Measurements from ENCODE around the gene TFPI.
"Not testable (repeated sequence)": the region's sequence is repeated elsewhere in the genome, so short reads cannot be mapped to it uniquely, and the experiment has no call there.

Gene TFPI

DNA sequence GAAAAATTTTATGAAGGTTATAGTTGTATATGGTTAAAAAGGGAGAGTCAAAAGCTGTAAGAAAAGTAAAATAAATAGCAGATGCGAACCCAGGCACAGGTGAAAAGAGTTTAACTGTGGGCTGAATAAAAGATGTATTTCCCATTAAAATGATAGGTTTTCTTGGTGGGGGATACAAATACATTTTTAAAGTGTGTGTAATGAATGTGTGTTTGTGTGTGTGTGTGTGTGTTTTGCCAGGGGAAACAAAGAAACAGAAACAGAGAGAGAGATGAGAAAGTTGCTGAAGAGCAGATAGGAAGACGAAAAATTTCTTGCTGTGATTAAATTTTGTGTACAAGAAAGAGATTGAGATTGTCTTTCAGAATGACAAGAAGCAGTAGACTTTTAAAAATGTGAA, 12.1 kb downstream of the TFPI start:
- Histone ChIP-seq H3K27ac (ENCODE audit: low read length) (no peak overlapping the region), H3K27me3 (ENCODE audit: control insufficient read depth, insufficient read depth, low read length) (no peaks in the 10 kb centered on the region), H3K9me3 (ENCODE audit: control insufficient read depth, low read depth, low read length) (no peaks in the 10 kb centered on the region), H3K4me3 (ENCODE audit: low read length) (no peak overlapping the region), H3K36me3 (ENCODE audit: control insufficient read depth, low read depth, low read length) (no peaks in the 10 kb centered on the region), H3K9ac (ENCODE audit: low read length) (no peak overlapping the region), H3K4me1 (ENCODE audit: control insufficient read depth, low read depth, low read length) (peaks cover 24% of the 10 kb centered on the region)

DNA sequence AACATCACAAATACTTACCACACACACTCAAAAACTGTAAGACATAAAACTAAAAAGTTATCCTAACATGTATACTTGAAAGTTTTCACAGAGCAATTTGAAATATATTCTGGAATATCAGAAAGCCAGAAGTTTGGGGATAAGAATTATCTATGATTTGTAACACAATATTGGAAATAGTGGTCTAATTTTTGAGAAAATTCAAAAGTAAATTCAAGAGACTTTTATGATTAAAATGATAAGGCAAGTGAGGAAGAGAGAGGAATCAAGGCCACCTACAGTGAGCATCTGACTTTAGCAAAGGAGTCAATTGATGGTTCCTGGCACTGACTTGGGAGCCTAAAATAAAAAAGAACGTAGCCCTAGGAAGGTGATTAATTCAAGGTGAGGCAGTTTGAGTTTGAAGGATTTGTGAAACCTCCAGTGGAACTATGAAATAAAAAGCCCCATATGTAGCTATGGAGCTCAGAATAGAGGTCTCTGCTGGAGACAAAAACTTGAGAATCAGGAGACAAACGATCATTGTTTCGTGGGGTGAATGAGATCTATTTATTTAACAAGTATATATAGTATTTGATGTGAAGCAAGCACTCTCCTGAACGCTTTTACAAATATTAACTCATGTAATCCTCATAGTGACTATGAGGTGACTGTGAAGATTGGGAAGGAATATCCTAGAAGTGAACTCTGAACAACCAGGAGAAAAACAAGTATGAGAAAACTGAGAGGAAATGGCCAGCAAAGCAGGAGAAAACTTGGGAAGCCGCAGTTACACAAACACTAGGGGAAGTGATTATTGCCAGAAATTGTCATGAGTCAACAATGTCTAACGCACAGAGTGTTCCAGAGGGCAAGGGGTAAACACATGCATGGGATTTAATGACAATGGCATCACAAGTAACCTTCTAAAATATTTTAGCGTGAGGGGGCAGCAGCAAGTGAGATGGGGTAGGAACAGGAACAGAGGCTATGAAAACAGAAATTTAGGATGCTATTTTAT, 12.8 kb downstream of the TFPI start:
- H3K9me3 ChIP-seq (ENCODE audit: control insufficient read depth, low read depth, low read length) = no peaks in the 10 kb centered on the region
- H3K9ac ChIP-seq (ENCODE audit: low read length) = no peak overlapping the region
- H3K27me3 ChIP-seq (ENCODE audit: control insufficient read depth, insufficient read depth, low read length) = no peaks in the 10 kb centered on the region
- H3K4me3 ChIP-seq (ENCODE audit: low read length) = no peak overlapping the region
- H3K27ac ChIP-seq (ENCODE audit: low read length) = no peak overlapping the region
- peaks cover 24% of the 10 kb centered on the region for H3K4me1 ChIP-seq (ENCODE audit: control insufficient read depth, low read depth, low read length)
- H3K36me3 ChIP-seq (ENCODE audit: control insufficient read depth, low read depth, low read length) = no peaks in the 10 kb centered on the region

- H3K27me3 ChIP-seq (ENCODE audit: control insufficient read depth, insufficient read depth, low read length); H3K9me3 ChIP-seq (ENCODE audit: control insufficient read depth, low read depth, low read length); H3K27ac ChIP-seq (ENCODE audit: low read length); H3K9ac ChIP-seq (ENCODE audit: low read length); H3K4me1 ChIP-seq (ENCODE audit: control insufficient read depth, low read depth, low read length); H3K4me3 ChIP-seq (ENCODE audit: low read length); H3K36me3 ChIP-seq (ENCODE audit: control insufficient read depth, low read depth, low read length): not testable (repeated sequence)
Measured at GRCh38 chr2:187538222-187538621, 16.0 kb downstream of the TFPI start.

GRCh38 chr2:187535381-187535780, 18.9 kb downstream of the TFPI start:
- H3K4me1 ChIP-seq (ENCODE audit: control insufficient read depth, low read depth, low read length); H3K9ac ChIP-seq (ENCODE audit: low read length); H3K4me3 ChIP-seq (ENCODE audit: low read length); H3K9me3 ChIP-seq (ENCODE audit: control insufficient read depth, low read depth, low read length); H3K27ac ChIP-seq (ENCODE audit: low read length); H3K27me3 ChIP-seq (ENCODE audit: control insufficient read depth, insufficient read depth, low read length); H3K36me3 ChIP-seq (ENCODE audit: control insufficient read depth, low read depth, low read length): not testable (repeated sequence)

DNA sequence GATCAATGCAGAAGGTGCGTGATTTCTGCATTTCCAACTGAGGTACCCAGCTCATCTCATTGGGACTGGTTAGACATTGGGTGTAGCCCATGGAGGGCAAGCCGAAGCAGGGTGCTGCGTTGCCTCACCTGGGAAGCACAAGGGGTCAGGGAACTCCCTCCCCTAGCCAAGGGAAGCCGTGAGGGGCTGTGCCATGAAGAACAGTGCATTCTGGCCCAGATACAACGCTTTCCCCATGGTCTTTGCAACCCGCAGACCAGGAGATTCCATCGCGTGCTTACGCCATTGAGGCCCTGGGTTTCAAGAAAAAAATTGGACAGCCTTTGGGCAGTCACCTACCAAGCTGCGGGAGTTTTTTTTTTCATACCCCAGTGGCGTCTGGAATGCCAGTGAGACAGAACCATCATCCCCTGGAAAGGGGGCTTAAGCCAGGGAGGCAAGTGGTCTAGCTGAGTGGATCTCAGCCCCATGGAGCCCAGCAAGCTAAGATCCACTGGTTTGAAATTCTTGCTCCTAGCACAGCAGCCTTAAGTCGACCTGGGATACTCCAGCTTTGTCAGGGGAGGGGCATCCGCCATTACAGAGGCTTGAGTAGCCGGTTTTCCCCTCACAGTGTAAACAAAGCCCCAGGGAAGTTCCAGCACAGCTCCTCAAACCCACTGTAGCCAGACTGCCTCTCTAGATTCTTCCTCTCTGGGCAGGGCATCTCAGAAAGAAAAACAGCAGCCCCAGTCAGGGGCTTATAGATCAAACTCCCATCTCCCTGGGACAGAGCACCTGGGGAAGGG, 21.7 kb downstream of the TFPI start:
- H3K27me3 ChIP-seq (ENCODE audit: control insufficient read depth, insufficient read depth, low read length) = no peaks in the 10 kb centered on the region
- H3K4me1 ChIP-seq (ENCODE audit: control insufficient read depth, low read depth, low read length) = peaks cover 2% of the 10 kb centered on the region
- no peak overlapping the region for H3K27ac ChIP-seq (ENCODE audit: low read length)
- no peaks in the 10 kb centered on the region for H3K9me3 ChIP-seq (ENCODE audit: control insufficient read depth, low read depth, low read length)
- H3K4me3 ChIP-seq (ENCODE audit: low read length) = no peak overlapping the region
- H3K9ac ChIP-seq (ENCODE audit: low read length) = no peak overlapping the region
- H3K36me3 ChIP-seq (ENCODE audit: control insufficient read depth, low read depth, low read length) = no peaks in the 10 kb centered on the region

DNA sequence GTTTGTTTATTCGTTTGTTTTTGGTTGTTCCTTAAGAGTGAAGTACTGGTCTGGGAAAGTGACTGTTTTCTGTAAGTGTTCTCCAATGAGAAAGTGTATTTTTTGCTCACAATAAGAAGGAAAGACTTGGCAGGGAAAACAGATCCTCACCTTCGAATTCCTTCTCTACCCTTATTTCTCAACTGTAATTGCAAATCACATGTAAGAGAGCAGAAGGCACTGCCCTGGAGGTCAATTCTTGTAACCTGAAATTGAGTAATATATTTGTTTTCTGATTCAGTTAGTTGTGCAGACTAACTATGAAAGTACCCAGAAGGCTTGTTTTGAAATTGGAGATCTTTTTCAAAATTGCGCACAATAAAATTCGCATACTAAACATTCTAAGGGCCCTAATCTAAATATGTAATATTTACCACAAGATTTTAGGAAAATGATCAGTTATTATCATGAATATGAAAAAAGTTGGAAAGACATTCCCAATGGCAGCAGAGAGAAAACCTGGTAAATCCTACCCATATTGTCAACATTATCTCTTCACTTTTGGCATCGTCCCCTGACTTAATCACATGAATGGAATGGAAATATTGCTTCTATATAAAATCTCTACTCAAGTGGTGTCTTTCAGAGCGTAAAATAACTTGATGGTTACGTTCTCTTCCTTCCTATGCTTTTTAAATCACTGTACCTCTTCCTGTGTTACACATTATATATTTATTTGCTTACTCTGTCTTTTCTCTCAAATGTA, 24.1 kb downstream of the TFPI start:
- no peak overlapping the region for H3K27ac ChIP-seq (ENCODE audit: low read length)
- H3K27me3 ChIP-seq (ENCODE audit: control insufficient read depth, insufficient read depth, low read length) = no peaks in the 10 kb centered on the region
- H3K36me3 ChIP-seq (ENCODE audit: control insufficient read depth, low read depth, low read length) = no peaks in the 10 kb centered on the region
- H3K9ac ChIP-seq (ENCODE audit: low read length) = no peak overlapping the region
- no peaks in the 10 kb centered on the region for H3K9me3 ChIP-seq (ENCODE audit: control insufficient read depth, low read depth, low read length)
- peaks cover 23% of the 10 kb centered on the region for H3K4me1 ChIP-seq (ENCODE audit: control insufficient read depth, low read depth, low read length)
- H3K4me3 ChIP-seq (ENCODE audit: low read length) = no peak overlapping the region

DNA sequence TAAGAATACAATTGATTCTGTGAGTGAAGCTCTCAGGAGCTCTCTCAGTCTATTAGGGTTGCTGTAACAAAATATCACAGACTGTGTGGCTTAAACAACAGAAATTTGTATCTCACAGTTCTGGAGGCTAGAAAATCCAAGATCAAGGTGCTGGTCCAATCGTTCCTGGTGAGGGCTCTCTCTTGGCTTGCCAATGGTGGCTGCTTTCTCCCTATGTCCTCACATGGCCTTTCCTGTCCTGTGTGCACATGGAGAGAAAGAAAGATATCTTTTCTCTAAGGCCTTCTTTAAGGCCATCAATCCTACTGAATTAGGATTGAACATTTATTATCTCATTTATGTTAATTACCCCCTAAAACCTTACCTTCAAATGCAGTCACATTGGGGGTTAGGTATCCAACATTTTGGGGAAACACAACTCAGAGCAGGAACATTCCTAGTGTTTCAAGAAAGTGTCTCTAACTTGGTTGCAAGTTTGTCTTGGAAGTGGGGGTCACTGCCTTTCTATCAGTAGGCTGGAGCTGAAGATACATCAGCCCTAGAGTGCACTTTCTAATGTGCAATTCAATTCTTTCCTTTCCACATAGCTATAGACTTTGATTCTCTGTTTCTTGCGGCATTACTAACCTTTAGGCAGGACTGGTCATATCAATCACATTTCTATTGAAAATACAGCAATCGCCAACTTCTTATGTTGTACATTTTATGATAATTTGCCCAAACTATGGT, 24.8 kb downstream of the TFPI start:
- H3K4me3 ChIP-seq (ENCODE audit: low read length) = no peak overlapping the region
- no peak overlapping the region for H3K27ac ChIP-seq (ENCODE audit: low read length)
- no peaks in the 10 kb centered on the region for H3K9me3 ChIP-seq (ENCODE audit: control insufficient read depth, low read depth, low read length)
- H3K36me3 ChIP-seq (ENCODE audit: control insufficient read depth, low read depth, low read length) = no peaks in the 10 kb centered on the region
- H3K27me3 ChIP-seq (ENCODE audit: control insufficient read depth, insufficient read depth, low read length) = no peaks in the 10 kb centered on the region
- no peak overlapping the region for H3K9ac ChIP-seq (ENCODE audit: low read length)
- H3K4me1 ChIP-seq (ENCODE audit: control insufficient read depth, low read depth, low read length) = peaks cover 24% of the 10 kb centered on the region

DNA sequence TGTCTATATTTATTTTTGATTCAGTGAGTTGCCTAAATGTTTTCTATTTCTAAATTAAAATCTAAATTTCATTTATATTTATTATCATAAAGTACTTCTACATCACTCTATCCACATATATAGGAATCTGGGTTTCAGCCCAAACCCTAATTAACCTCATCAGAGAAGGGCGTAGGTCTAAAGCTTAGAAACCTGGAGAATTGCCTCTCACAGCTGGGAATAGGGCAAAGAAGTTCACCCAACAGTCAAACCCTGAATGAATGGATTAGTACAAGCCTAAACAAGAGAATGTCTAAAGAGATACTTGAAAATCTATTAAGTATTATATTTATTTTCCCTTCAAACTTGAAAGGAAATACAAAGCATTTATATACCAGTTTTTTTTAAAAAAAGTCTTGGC, 26.2 kb downstream of the TFPI start:
- H3K4me1 ChIP-seq (ENCODE audit: control insufficient read depth, low read depth, low read length) = peaks cover 27% of the 10 kb centered on the region
- H3K4me3 ChIP-seq (ENCODE audit: low read length) = no peak overlapping the region
- H3K9ac ChIP-seq (ENCODE audit: low read length) = no peak overlapping the region
- no peaks in the 10 kb centered on the region for H3K27me3 ChIP-seq (ENCODE audit: control insufficient read depth, insufficient read depth, low read length)
- no peaks in the 10 kb centered on the region for H3K9me3 ChIP-seq (ENCODE audit: control insufficient read depth, low read depth, low read length)
- no peaks in the 10 kb centered on the region for H3K36me3 ChIP-seq (ENCODE audit: control insufficient read depth, low read depth, low read length)
- no peak overlapping the region for H3K27ac ChIP-seq (ENCODE audit: low read length)

DNA sequence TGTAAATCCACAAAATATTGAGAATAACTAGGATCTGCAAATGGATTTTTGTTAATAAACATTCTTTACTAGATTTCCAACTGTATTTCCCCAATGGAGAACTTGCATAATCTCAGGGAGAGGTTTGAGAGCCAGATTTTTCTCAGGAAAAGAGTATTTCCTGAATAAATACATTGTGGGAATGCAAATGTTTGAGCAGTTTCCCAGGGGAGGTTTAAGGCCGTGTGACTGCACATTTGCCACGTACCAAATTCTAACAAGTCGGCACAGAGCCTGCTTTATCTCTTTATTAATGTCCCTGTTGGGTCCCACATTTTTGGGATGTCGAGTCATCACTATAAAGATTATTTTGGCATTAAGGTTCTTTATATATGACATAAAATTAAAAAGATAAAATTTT, 27.0 kb downstream of the TFPI start:
- no peak overlapping the region for H3K4me3 ChIP-seq (ENCODE audit: low read length)
- no peaks in the 10 kb centered on the region for H3K27me3 ChIP-seq (ENCODE audit: control insufficient read depth, insufficient read depth, low read length)
- H3K27ac ChIP-seq (ENCODE audit: low read length) = no peak overlapping the region
- H3K9me3 ChIP-seq (ENCODE audit: control insufficient read depth, low read depth, low read length) = no peaks in the 10 kb centered on the region
- H3K9ac ChIP-seq (ENCODE audit: low read length) = peak overlapping the region; percentile 22
- peaks cover 27% of the 10 kb centered on the region for H3K4me1 ChIP-seq (ENCODE audit: control insufficient read depth, low read depth, low read length)
- H3K36me3 ChIP-seq (ENCODE audit: control insufficient read depth, low read depth, low read length) = no peaks in the 10 kb centered on the region

DNA sequence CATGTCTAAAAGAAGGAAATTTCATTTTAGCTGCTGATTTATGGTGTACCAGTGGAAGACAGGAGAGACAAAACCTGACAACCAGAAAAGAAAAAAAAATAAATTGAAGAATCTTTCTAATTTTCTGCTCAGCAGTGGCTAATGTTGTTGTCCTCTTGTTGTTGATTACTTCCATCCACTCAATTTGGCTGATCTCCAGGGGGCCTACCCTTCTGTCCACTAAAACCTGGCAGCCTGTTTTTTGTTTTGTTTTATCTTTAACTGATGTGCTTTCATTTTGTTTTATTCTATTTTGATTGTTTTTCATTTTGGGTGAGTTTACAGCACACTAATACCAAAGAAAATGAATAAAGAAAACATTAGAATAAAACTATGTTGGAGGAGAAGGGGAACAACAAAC, 27.4 kb downstream of the TFPI start:
- Histone ChIP-seq H3K4me3 (ENCODE audit: low read length) (no peak overlapping the region), H3K4me1 (ENCODE audit: control insufficient read depth, low read depth, low read length) (peaks cover 27% of the 10 kb centered on the region), H3K9ac (ENCODE audit: low read length) (peak overlapping the region; percentile 22), H3K27ac (ENCODE audit: low read length) (no peak overlapping the region), H3K27me3 (ENCODE audit: control insufficient read depth, insufficient read depth, low read length) (no peaks in the 10 kb centered on the region), H3K9me3 (ENCODE audit: control insufficient read depth, low read depth, low read length) (no peaks in the 10 kb centered on the region), H3K36me3 (ENCODE audit: control insufficient read depth, low read depth, low read length) (no peaks in the 10 kb centered on the region)

Data from iPS-18a (cell line).